IPS DF 6.9 (cell line): ENCODE data around the gene ARID4B.
"Not testable (repeated sequence)": the region's sequence is repeated elsewhere in the genome, so short reads cannot be mapped to it uniquely, and the experiment has no call there.

Experiments
- DNase-seq: peaks from one replicate; pipeline ENCODE4 v3.0.0-alpha.2; 2013; ENCODE audit warnings: low read depth, low spot score
- H3K27ac ChIP-seq: one replicate; pipeline ENCODE4 v1.5.1; 2013; ENCODE audit warnings: low read length, control low read depth
- H3K27me3 ChIP-seq: 2 replicates; pipeline ENCODE4 v1.6.1; 2013; ENCODE audit warnings: mild to moderate bottlenecking, low read length; ENCODE audit not compliant: control insufficient read depth, insufficient read depth
- H3K36me3 ChIP-seq: 2 replicates; pipeline ENCODE4 v1.6.1; 2013; ENCODE audit warnings: low read length; ENCODE audit not compliant: control insufficient read depth, insufficient read depth
- H3K4me1 ChIP-seq: 2 replicates; pipeline ENCODE4 v1.6.1; 2013; ENCODE audit warnings: low read length; ENCODE audit not compliant: control insufficient read depth, insufficient read depth
- H3K4me3 ChIP-seq: 2 replicates; pipeline ENCODE4 v1.5.1; 2013; ENCODE audit warnings: mild to moderate bottlenecking, low read length
- H3K9me3 ChIP-seq: 2 replicates; pipeline ENCODE4 v1.6.1; 2013; ENCODE audit warnings: low read length, inconsistent platforms; ENCODE audit not compliant: control insufficient read depth, insufficient read depth
- WGBS: extraction: QIAGEN DNeasy Blood & Tissue Kit; methylation state at CpG from one replicate; pipeline ENCODE4 v1.1.7; 2013; ENCODE audit warnings: mixed read lengths, missing lambda C conversion rate; ENCODE audit not compliant: insufficient read length, insufficient coverage; 5-methylcytosine and 5-hydroxymethylcytosine counted together

Gene ARID4B

DNA sequence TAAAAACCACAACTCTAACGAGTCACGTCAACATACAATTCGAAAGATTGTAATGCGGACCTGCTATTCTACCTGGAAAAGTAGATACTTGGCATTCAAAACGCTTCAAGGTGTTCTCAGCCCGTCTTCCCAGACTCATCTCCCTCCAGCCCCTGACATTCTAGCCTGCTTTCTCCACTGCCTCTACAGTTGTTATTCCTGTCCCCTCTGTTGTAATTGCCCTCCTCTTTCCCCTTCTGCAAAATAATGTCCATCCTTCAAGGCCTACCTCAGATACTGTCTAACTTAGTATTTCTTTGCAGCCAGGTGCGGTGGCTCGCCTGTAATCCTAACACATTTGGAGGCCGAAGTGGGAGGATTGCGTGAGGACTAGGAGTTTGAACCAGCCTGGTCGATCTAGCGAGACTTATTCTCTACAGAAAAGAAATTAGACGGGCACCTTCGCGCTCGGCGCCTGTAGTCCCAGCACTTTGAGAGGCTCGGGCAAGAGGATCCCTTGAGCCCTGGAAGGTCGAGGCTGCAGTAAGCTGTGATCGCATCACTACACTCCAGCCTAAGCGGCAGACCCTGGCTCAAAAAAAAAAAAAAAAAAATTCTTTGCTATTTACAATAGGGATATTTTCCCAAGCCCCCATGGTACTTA lies 166.2 kb downstream of the ARID4B start:
- DNase-seq, result no peak
- Histone ChIP-seq H3K36me3 (peaks cover 3% of the 10 kb centered on the region; the same call in 1 of the 2 replicates), H3K27ac (no peak overlapping the region), H3K4me1 (no peaks in the 10 kb centered on the region), H3K9me3 (no peaks in the 10 kb centered on the region), H3K4me3 (peak overlapping the region; percentile 69; the same call in 1 of the 2 replicates), H3K27me3 (no peaks in the 10 kb centered on the region)
- WGBS, result no CpG with 5 or more reads among the region's 21 CpGs

GRCh38 chr1:235160957-235161684 lies 166.9 kb downstream of the ARID4B start, which contains the start of gene RBM34:
Gene RBM34, minus strand, starts transcription at chr1:235161250. Its CDS starts 24 bp downstream, at chr1:235161226.
- H3K4me1 ChIP-seq, result no peaks in the 10 kb centered on the region
- H3K4me3 ChIP-seq, result peak within 1 kb of the TSS; percentile 69
- H3K27me3 ChIP-seq, result no peaks in the 10 kb centered on the region
- whole genome bisulfite sequencing, result no CpG with 5 or more reads among the region's 52 CpGs
- peak; percentile 67 for DNase-seq
- H3K27ac ChIP-seq, result no peak within 1 kb of the TSS
- H3K9me3 ChIP-seq, result no peaks in the 10 kb centered on the region
- peaks cover 3% of the 10 kb centered on the region; the same call in 1 of the 2 replicates for H3K36me3 ChIP-seq

DNA sequence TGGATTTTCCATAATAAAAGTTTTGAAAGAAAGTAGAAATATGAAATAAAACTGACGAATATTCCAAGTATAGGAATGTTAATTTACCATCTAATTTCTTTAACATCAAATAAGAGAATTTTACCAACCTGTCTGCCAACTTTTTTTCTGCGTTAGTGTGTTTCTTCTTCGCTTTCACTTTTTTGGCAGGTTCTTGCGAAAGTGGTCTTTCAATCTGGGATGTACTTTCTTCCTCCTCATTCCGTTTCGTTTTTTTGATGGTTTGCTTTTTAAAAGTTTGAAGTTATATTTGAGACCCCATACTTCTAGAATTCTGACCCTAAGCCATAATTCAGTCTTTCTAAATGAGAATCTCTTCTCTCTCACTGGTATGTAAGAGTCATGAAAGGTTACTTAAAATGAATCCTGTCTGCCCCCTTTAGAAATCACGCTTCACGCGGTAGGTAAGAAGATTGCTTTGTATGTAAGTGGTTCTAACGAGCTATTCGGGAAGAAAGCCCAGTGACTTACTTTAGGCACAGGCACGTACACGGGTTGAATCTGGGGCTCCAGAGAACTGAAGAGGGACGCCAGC lies 167.5 kb downstream of the ARID4B start:
- Histone ChIP-seq H3K4me1 (no peaks in the 10 kb centered on the region), H3K27me3 (no peaks in the 10 kb centered on the region), H3K9me3 (no peaks in the 10 kb centered on the region), H3K36me3 (peaks cover 3% of the 10 kb centered on the region; the same call in 1 of the 2 replicates), H3K4me3 (peak overlapping the region; percentile 69), H3K27ac (no peak overlapping the region)
- no CpG with 5 or more reads among the region's 14 CpGs for WGBS
- DNase-seq, result no peak

GRCh38 chr1:235159930-235160329 lies 168.0 kb downstream of the ARID4B start:
- not testable (repeated sequence) for H3K4me1 ChIP-seq, H3K9me3 ChIP-seq, H3K27me3 ChIP-seq, H3K36me3 ChIP-seq, H3K4me3 ChIP-seq, H3K27ac ChIP-seq, DNase-seq
- WGBS, result no CpG with 5 or more reads among the region's 9 CpGs

GRCh38 chr1:235159284-235159683 lies 168.7 kb downstream of the ARID4B start:
- not testable (repeated sequence) for H3K27me3 ChIP-seq, H3K27ac ChIP-seq, DNase-seq, H3K4me3 ChIP-seq, H3K36me3 ChIP-seq, H3K4me1 ChIP-seq, H3K9me3 ChIP-seq
- no CpG with 5 or more reads among the region's 9 CpGs for WGBS

DNA sequence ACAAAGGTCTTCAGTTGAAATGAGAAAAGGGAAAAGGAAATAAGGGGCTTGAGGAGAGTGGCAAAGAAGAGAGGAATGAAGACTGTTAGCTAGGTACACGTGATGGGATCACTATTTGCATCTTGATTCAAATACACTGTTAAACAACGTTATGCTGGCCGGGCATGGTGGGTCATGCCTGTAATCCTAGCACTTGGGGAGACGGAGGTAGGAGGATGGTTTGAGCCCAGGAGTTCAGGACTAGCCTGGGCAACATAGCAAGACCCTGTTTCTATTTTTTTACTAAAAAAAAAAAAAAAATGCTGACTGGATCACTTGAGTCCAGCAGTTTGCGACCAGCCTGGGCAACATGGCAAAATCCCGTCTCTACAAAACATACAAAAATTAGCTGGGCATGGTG lies 169.3 kb downstream of the ARID4B start:
- H3K4me3 ChIP-seq, result no peak overlapping the region

GRCh38 chr1:235157150-235157549 lies 170.8 kb downstream of the ARID4B start:
- DNase-seq, result no peak
- H3K4me1 ChIP-seq, result no peaks in the 10 kb centered on the region
- no peak overlapping the region for H3K4me3 ChIP-seq
- H3K27ac ChIP-seq, result no peak overlapping the region
- peaks cover 17% of the 10 kb centered on the region; the same call in 1 of the 2 replicates for H3K36me3 ChIP-seq
- WGBS, result no CpG with 5 or more reads among the region's 4 CpGs
- H3K27me3 ChIP-seq, result no peaks in the 10 kb centered on the region
- no peaks in the 10 kb centered on the region for H3K9me3 ChIP-seq

More for the DNA sequence above, 169.3 kb downstream of the ARID4B start:
- Histone ChIP-seq H3K27ac (no peak overlapping the region), H3K9me3 (no peaks in the 10 kb centered on the region), H3K36me3 (peaks cover 9% of the 10 kb centered on the region; the same call in 1 of the 2 replicates), H3K4me1 (no peaks in the 10 kb centered on the region), H3K27me3 (no peaks in the 10 kb centered on the region)
- no peak for DNase-seq
- no CpG with 5 or more reads among the region's 6 CpGs for WGBS

- DNase-seq, result no peak
- no peak overlapping the region for H3K4me3 ChIP-seq
- H3K4me1 ChIP-seq, result no peaks in the 10 kb centered on the region
- H3K36me3 ChIP-seq, result peaks cover 17% of the 10 kb centered on the region; the same call in 1 of the 2 replicates
- no peak overlapping the region for H3K27ac ChIP-seq
- no peaks in the 10 kb centered on the region for H3K9me3 ChIP-seq
- no peaks in the 10 kb centered on the region for H3K27me3 ChIP-seq
- WGBS, result no CpG with 5 or more reads among the region's 4 CpGs
These were observed 171.2 kb downstream of the ARID4B start for GRCh38 chr1:235156740-235157139.

DNA sequence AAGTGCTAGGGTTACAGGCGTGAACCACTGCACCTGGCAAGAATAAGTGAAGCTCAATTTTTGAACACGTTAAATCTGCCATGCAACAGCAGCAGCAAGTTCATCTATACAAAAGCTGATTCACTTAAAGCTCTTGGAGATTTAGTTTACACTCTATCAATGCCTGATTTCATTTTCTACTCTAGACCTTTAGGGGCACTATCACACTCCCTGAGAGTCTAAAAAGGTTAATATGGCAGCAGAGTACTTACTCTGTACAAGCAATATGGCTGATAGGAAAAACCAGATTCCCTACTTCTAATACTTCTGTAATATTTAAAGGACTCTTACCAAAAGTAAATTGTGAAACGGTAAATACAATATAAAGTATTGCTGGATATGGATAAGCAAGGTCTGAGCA lies 171.7 kb downstream of the ARID4B start:
- Histone ChIP-seq H3K36me3 (peaks cover 21% of the 10 kb centered on the region; the same call in 1 of the 2 replicates), H3K27me3 (no peaks in the 10 kb centered on the region; the same call in 1 of the 2 replicates), H3K4me3 (no peak overlapping the region), H3K9me3 (no peaks in the 10 kb centered on the region), H3K4me1 (no peaks in the 10 kb centered on the region), H3K27ac (no peak overlapping the region)
- no peak for DNase-seq
- WGBS, result no CpG with 5 or more reads among the region's 3 CpGs

GRCh38 chr1:235152235-235152634 lies 175.7 kb downstream of the ARID4B start:
- Histone ChIP-seq H3K4me3 (no peak overlapping the region), H3K27ac (no peak overlapping the region), H3K36me3 (peaks cover 24% of the 10 kb centered on the region; the same call in 1 of the 2 replicates), H3K27me3 (no peaks in the 10 kb centered on the region; the same call in 1 of the 2 replicates), H3K4me1 (no peaks in the 10 kb centered on the region), H3K9me3 (no peaks in the 10 kb centered on the region)
- no peak for DNase-seq
